ENCODE measurements around the gene ATP6V1F. TPM values are rescaled to one million over a fixed set of nuclear protein-coding genes. Genes with fewer than 3 reads are reported as not detected.

The ATP6V1F gene
- total RNA-seq, 2 donors from 2014 or later: 115 to 145 TPM

DNA sequence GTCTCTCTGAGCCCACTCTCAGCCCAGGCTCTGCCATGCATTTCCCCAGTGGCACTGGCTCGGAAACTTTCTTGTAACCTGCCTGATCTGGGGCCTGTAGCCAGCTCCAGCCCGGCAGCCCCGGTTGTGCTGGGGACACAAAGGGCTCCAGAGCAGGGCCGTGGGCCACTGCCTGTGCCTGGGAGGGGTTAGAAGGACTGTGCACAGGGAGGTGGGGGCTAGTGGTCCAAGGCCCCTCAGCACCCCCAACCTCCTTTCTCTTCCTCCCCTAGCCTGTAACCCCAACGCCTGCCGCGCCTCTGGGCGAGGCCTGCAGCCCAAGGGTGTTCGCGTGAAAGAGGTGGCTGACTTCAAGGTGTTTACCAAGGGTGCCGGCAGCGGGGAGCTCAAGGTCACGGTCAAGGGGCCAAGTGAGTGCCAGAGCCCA lies 22.9 kb upstream of the ATP6V1F start:
- Mint-ChIP-seq H3K27me3 (no peaks in the 10 kb centered on the region), H3K9me3 (no peaks in the 10 kb centered on the region), H3K4me3 (no peak overlapping the region), H3K27ac (no peak overlapping the region), H3K4me1 (ENCODE audit: low read depth in 2 of 2) (peaks cover 0 to 3% of the 10 kb centered on the region in 2 donors), H3K36me3 (no peaks in the 10 kb centered on the region)
- ATAC-seq (no peak), DNase-seq (ENCODE audit: low spot score) (no peak)

DNA sequence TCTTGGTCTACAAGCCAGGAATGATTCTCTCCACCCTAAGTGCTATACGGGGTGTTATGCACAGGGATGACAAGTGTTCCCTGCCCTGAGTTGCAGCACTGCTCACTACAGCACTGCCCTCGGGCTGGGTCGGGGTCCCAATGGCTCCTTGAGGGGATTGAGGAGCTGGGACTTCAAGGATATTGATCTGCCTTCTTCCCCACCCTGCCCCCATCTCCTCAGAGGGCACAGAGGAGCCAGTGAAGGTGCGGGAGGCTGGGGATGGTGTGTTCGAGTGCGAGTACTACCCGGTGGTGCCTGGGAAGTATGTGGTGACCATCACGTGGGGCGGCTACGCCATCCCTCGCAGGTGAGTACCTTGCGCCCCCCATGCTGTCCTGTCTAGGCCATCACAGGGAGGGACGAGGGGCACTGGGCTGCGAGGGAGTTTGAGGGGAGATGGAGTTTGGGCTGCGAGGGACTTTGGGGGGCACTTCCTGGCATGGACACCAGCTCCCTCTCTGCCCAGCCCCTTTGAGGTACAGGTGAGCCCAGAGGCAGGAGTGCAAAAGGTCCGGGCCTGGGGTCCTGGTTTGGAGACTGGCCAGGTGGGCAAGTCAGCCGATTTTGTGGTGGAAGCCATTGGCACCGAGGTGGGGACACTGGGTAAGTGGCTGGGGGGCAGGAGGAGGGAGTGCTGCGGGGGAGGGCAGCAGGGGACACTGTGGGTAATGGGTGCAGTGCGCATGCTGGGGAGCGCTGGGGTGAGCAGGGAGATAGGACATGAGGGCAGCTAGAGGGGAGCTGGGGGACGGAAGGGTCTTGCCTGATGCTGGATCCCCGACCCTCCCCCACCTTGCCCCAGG lies 22.1 kb upstream of the ATP6V1F start:
- Mint-ChIP-seq H3K4me1 (ENCODE audit: low read depth in 2 of 2) (peaks cover 0 to 3% of the 10 kb centered on the region in 2 donors), H3K27me3 (no peaks in the 10 kb centered on the region), H3K27ac (no peak overlapping the region), H3K4me3 (no peak overlapping the region), H3K9me3 (no peaks in the 10 kb centered on the region), H3K36me3 (no peaks in the 10 kb centered on the region)
- DNase-seq (ENCODE audit: low spot score) (no peak), ATAC-seq (no peak)

DNA sequence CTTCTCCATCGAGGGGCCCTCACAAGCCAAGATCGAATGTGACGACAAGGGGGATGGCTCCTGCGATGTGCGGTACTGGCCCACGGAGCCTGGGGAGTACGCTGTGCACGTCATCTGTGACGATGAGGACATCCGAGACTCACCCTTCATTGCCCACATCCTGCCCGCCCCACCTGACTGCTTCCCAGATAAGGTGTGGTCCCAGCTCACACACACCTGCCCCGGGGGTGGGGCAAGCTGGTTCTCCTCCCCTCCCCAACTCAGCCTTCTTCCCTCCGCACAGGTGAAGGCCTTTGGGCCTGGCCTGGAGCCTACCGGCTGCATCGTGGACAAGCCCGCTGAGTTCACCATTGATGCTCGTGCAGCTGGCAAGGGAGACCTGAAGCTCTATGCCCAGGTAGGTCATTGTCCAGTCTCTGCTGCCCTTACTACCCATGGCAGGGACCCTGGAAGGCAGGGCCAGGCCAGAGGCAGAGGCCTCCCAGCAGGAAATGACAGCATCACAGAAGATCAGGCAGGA lies 21.4 kb upstream of the ATP6V1F start:
- H3K4me3 Mint-ChIP-seq: no peak overlapping the region
- no peak for DNase-seq (ENCODE audit: low spot score)
- no peak overlapping the region for H3K27ac Mint-ChIP-seq
- no peaks in the 10 kb centered on the region for H3K27me3 Mint-ChIP-seq
- H3K4me1 Mint-ChIP-seq (ENCODE audit: low read depth in 2 of 2): peaks cover 0 to 3% of the 10 kb centered on the region in 2 donors
- H3K9me3 Mint-ChIP-seq: no peaks in the 10 kb centered on the region
- H3K36me3 Mint-ChIP-seq: no peaks in the 10 kb centered on the region
- no peak for ATAC-seq

DNA sequence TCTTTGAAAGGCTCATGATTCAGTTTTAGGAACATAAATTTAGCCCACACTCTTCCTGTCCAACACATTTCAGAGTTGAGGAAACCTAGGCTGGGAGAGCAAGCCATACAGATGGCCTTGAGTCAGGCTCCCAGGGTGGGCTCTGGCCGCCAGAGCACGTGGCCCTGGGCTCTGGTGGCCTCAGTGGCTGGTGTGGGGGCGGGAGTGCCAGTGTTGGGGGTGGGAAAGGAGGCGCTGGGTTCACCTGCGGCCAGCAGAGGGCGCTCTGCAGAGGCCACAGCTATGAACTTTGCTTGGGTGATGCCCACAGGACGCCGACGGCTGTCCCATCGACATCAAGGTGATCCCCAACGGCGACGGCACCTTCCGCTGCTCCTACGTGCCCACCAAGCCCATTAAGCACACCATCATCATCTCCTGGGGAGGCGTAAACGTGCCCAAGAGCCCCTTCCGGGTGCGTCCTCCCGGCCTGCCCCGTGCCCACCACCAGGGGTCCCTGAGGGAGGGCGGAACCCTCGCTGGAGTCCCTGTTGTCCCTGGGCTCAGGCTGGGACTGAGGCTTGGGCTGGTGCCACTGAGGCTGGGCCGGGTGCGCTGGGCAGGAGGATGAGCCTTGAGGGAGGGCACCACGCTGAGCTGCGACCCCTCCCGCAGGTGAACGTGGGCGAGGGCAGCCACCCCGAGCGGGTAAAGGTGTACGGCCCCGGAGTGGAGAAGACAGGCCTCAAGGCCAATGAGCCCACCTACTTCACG lies 20.6 kb upstream of the ATP6V1F start:
- Mint-ChIP-seq H3K36me3 (no peaks in the 10 kb centered on the region), H3K27me3 (no peaks in the 10 kb centered on the region), H3K9me3 (no peaks in the 10 kb centered on the region), H3K4me1 (ENCODE audit: low read depth in 2 of 2) (peaks cover 0 to 3% of the 10 kb centered on the region in 2 donors), H3K27ac (no peak overlapping the region), H3K4me3 (no peak overlapping the region)
- DNase-seq (ENCODE audit: low spot score) (no peak), ATAC-seq (peak; percentile 51 to 65)

DNA sequence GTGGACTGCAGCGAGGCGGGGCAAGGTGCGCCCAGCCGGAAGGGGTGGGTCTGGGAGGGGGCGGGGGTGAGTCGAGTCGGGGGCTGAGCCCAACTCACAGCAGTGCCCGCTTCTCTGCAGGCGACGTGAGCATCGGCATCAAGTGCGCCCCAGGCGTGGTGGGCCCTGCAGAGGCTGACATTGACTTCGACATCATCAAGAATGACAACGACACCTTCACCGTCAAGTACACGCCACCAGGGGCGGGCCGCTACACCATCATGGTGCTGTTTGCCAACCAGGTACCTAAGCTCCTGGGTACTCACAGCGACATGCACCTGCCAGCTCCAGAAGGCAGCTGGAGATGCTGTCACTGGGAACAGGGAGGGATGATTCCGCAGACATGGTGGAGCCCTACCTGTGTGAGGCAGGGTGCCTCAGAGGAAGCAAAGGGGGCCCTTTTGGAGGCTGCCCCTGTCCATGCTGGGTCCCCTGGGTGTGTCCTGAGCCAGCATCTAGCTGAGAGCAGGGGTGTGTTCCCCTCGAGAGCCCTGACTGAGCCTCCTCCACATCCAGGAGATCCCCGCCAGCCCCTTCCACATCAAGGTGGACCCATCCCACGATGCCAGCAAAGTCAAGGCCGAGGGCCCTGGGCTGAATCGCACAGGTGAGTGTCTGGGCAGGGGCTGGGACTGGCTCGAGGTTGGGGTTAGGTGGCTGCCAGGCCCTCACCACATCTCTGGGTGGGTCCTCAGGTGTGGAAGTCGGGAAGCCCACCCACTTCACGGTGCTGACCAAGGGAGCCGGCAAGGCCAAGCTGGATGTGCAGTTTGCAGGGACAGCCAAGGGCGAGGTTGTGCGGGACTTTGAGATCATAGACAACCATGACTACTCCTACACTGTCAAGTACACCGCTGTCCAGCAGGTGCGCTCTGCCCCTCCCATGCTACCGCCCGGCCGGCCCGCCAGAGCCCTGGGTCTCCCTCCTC lies 19.7 kb upstream of the ATP6V1F start:
- H3K9me3 Mint-ChIP-seq: no peaks in the 10 kb centered on the region
- H3K27me3 Mint-ChIP-seq: no peaks in the 10 kb centered on the region
- no peak for ATAC-seq
- peaks cover 0 to 3% of the 10 kb centered on the region in 2 donors for H3K4me1 Mint-ChIP-seq (ENCODE audit: low read depth in 2 of 2)
- no peak overlapping the region for H3K4me3 Mint-ChIP-seq
- H3K36me3 Mint-ChIP-seq: no peaks in the 10 kb centered on the region
- no peak for DNase-seq (ENCODE audit: low spot score)
- no peak overlapping the region for H3K27ac Mint-ChIP-seq

DNA sequence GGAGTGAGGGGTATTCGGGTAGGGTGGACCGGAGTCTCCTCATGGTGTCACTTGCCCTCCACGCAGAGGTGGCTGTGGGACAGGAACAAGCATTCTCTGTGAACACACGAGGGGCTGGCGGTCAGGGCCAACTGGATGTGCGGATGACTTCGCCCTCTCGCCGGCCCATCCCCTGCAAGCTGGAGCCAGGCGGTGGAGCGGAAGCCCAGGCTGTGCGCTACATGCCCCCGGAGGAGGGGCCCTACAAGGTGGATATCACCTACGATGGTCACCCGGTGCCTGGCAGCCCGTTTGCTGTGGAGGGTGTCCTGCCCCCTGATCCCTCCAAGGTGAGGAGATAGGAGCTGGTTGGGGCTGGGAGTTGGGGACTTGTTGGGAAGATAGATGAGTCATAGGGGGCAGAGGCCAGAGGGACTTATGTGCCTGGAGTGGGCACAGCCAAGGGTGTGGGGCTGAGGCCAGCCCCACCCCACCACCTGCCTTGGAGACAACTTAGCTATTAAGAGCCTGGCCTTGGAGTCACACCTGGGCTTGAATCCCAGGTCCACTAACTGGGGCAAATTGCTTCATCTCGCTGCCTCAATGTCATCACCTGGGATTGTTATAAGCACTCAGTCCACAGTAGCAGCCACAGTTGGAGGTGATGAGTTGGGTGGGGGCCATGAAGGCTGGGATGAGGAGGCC lies 18.6 kb upstream of the ATP6V1F start:
- Mint-ChIP-seq H3K27me3 (no peaks in the 10 kb centered on the region), H3K36me3 (no peaks in the 10 kb centered on the region), H3K4me3 (no peak overlapping the region), H3K4me1 (ENCODE audit: low read depth in 2 of 2) (peaks cover 0 to 3% of the 10 kb centered on the region in 2 donors), H3K27ac (no peak overlapping the region), H3K9me3 (no peaks in the 10 kb centered on the region)
- ATAC-seq: no peak
- DNase-seq (ENCODE audit: low spot score): no peak

DNA sequence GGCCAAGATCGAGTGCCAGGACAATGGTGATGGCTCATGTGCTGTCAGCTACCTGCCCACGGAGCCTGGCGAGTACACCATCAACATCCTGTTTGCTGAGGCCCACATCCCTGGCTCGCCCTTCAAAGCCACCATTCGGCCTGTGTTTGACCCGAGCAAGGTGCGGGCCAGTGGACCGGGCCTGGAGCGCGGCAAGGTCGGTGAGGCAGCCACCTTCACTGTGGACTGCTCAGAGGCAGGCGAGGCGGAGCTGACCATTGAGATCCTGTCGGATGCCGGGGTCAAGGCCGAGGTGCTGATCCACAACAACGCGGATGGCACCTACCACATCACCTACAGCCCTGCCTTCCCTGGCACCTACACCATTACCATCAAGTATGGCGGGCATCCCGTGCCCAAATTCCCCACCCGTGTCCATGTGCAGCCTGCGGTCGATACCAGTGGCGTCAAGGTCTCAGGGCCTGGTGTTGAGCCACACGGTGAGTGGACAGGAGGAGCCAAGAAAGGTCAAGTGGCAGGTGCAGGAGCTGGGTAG lies 17.8 kb upstream of the ATP6V1F start:
- H3K4me1 Mint-ChIP-seq (ENCODE audit: low read depth in 2 of 2): peaks cover 0 to 3% of the 10 kb centered on the region in 2 donors

DNA sequence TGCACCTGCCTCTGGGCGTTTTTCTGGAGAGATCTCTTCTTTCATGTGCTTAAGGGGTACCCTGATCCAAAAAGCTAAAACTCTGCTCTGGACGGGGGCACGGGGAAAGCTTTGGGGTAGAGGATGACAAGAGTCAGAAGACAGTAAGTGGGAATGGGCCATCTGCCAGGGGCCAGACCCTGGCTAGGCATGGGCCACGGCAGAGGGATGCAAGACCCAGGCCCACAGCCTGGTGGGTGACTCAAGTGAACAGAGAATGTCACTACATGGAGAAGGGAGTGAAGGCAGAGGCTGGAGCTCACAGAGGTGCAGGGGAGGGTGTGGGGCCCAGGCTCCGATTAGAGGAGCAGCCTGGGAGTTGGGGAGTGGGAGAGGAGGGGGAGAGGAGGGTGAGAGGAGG lies 17.2 kb upstream of the ATP6V1F start:
- Mint-ChIP-seq H3K27me3 (no peaks in the 10 kb centered on the region), H3K36me3 (no peaks in the 10 kb centered on the region), H3K4me3 (no peak overlapping the region), H3K27ac (no peak overlapping the region), H3K4me1 (ENCODE audit: low read depth in 2 of 2) (peaks cover 0 to 3% of the 10 kb centered on the region in 2 donors), H3K9me3 (no peaks in the 10 kb centered on the region)
- ATAC-seq (no peak), DNase-seq (ENCODE audit: low spot score) (no peak)

More for the DNA sequence above, 17.8 kb upstream of the ATP6V1F start:
- no peaks in the 10 kb centered on the region for H3K36me3 Mint-ChIP-seq
- no peaks in the 10 kb centered on the region for H3K27me3 Mint-ChIP-seq
- ATAC-seq (no peak), DNase-seq (ENCODE audit: low spot score) (no peak)
- no peaks in the 10 kb centered on the region for H3K9me3 Mint-ChIP-seq
- no peak overlapping the region for H3K27ac Mint-ChIP-seq
- H3K4me3 Mint-ChIP-seq: no peak overlapping the region

DNA sequence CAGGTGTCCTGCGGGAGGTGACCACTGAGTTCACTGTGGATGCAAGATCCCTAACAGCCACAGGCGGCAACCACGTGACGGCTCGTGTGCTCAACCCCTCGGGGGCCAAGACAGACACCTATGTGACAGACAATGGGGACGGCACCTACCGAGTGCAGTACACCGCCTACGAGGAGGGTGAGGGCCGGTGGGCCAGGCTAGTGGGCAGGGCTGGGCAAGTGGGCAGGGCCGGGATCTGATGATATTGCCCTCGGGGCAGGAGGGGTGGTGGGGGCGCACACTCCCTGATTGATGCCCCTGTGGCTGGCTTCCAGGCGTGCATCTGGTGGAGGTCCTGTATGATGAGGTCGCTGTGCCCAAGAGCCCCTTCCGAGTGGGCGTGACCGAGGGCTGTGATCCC lies 16.7 kb upstream of the ATP6V1F start:
- H3K27me3 Mint-ChIP-seq: no peaks in the 10 kb centered on the region
- H3K9me3 Mint-ChIP-seq: no peaks in the 10 kb centered on the region
- no peak overlapping the region for H3K4me3 Mint-ChIP-seq
- DNase-seq (ENCODE audit: low spot score) (no peak), ATAC-seq (no peak)
- no peak overlapping the region for H3K27ac Mint-ChIP-seq
- peaks cover 0 to 3% of the 10 kb centered on the region in 2 donors for H3K4me1 Mint-ChIP-seq (ENCODE audit: low read depth in 2 of 2)
- no peaks in the 10 kb centered on the region for H3K36me3 Mint-ChIP-seq

DNA sequence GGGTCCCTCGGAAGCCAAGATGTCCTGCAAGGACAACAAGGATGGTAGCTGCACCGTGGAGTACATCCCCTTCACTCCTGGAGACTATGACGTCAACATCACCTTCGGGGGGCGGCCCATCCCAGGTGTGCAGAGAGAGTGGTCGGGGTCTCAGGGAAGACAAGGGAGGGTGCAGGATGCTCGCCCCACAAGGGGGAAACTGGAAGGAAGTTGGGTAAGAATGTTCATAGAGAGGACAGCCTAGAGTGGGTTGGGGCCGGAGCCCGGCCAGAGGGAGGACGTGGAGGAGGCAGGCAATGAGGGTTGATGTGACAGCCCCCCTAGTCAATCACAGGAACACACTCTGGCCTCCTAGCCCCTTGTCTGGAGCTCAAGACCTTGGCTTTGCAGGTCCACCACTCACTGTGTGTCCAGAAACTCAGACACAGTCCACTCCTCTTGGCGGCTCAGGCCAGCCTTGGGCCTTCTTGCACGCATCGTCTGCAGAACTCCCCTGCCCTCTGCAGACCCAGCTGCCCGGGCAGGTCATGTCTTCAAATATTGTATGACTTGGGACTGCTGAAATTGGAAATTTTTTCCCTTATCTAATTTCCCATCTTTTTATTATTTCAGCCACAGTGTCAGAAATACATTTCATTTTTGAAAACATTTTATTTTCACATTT lies 15.7 kb upstream of the ATP6V1F start:
- Mint-ChIP-seq H3K27me3 (no peaks in the 10 kb centered on the region), H3K4me3 (no peak overlapping the region), H3K9me3 (no peaks in the 10 kb centered on the region), H3K27ac (no peak overlapping the region), H3K36me3 (no peaks in the 10 kb centered on the region), H3K4me1 (ENCODE audit: low read depth in 2 of 2) (peaks cover 0 to 3% of the 10 kb centered on the region in 2 donors)
- ATAC-seq (no peak), DNase-seq (ENCODE audit: low spot score) (no peak)

DNA sequence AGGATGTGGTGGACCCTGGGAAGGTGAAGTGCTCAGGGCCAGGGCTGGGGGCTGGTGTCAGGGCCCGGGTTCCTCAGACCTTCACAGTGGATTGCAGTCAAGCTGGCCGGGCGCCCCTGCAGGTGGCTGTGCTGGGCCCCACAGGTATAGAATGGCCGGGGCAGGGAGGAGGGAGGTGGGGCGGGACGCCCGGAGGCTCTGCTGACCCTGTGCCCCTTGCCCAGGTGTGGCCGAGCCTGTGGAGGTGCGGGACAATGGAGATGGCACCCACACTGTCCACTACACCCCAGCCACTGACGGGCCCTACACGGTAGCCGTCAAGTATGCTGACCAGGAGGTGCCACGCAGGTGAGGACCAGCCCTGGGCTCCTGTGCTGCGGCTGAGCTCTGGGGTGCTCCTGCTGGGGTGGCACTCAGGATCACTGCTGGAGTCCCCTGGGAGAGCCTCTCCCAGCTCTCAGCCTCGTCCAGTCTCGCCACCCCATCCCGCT lies 14.9 kb upstream of the ATP6V1F start:
- Mint-ChIP-seq H3K36me3 (no peaks in the 10 kb centered on the region), H3K4me3 (no peak overlapping the region), H3K27me3 (no peaks in the 10 kb centered on the region), H3K27ac (no peak overlapping the region), H3K9me3 (no peaks in the 10 kb centered on the region), H3K4me1 (ENCODE audit: low read depth in 2 of 2) (no peaks in the 10 kb centered on the region)
- DNase-seq (ENCODE audit: low spot score): no peak
- ATAC-seq: no peak

Data from natural killer cell treated with Interleukin-12 subunit alpha and Interleukin-12 subunit beta and Interleukin-15 and Interleukin-18, amount 100 ng/mL, for 72 hours (primary cell).